HepG2 (cell line): ENCODE measurements around the gene ATN1. TPM values are rescaled to one million over a fixed set of nuclear protein-coding genes. Genes with fewer than 3 reads are reported as not detected.

Experiments
- DNMT3B ChIP-seq: conservative IDR thresholded peaks from 2 replicates; pipeline ENCODE4 v1.6.1; 2016; ENCODE audit warnings: missing biosample characterization, control low read depth
- HES4 ChIP-seq: sonication (generic); formaldehyde crosslinking; IDR thresholded peaks from 2 replicates; pipeline ENCODE4 v1.9.0; 2021; ENCODE audit warnings: mild to moderate bottlenecking, missing genetic modification reagents, borderline replicate concordance
- IRX3 ChIP-seq: sonication (generic); formaldehyde crosslinking; IDR thresholded peaks from 2 replicates; pipeline ENCODE4 v1.8.1; 2023; ENCODE audit warnings: mild to moderate bottlenecking, low read depth, missing genetic modification reagents, borderline replicate concordance
- KAT2B ChIP-seq: fragments of 150-350 bp; IDR thresholded peaks from 2 replicates; pipeline ENCODE4 v1.6.1; 2014; ENCODE audit warnings: low read depth, low read length, borderline replicate concordance
- KDM2A ChIP-seq: sonication (generic); formaldehyde crosslinking; IDR thresholded peaks from 2 replicates; pipeline ENCODE4 v1.4.0; 2020; ENCODE audit warnings: low read depth, missing genetic modification reagents, borderline replicate concordance
- MYC ChIP-seq: sonication (generic); formaldehyde crosslinking; IDR thresholded peaks from 2 replicates; pipeline ENCODE4 v1.9.0; 2021; ENCODE audit warnings: missing genetic modification reagents, borderline replicate concordance
- NRL ChIP-seq: sonication (generic); formaldehyde crosslinking; IDR thresholded peaks from 2 replicates; pipeline ENCODE4 v1.5.0; 2020; ENCODE audit warnings: missing genetic modification reagents, mild to moderate bottlenecking, moderate library complexity, borderline replicate concordance
- POGZ ChIP-seq: sonication (generic); formaldehyde crosslinking; IDR thresholded peaks from 2 replicates; pipeline ENCODE4 v1.4.0; 2020; ENCODE audit warnings: mild to moderate bottlenecking, missing genetic modification reagents
- SRY ChIP-seq: sonication (generic); formaldehyde crosslinking; IDR thresholded peaks from 2 replicates; pipeline ENCODE4 v1.8.0; 2022; ENCODE audit warnings: mild to moderate bottlenecking, missing genetic modification reagents
- TARDBP ChIP-seq: sonication (generic); formaldehyde crosslinking; IDR thresholded peaks from 2 replicates; pipeline ENCODE4 v1.8.0; 2022; ENCODE audit warnings: mild to moderate bottlenecking, missing genetic modification reagents
- YY1 ChIP-seq: IDR thresholded peaks from 2 replicates; pipeline ENCODE4 v1.6.1; 2011; ENCODE audit warnings: low read length, low read depth, moderate library complexity, mild to moderate bottlenecking; ENCODE audit not compliant: insufficient read depth, insufficient replicate concordance
- ZGPAT ChIP-seq: IDR thresholded peaks from 2 replicates; pipeline ENCODE4 v1.6.1; 2016; ENCODE audit warnings: mild to moderate bottlenecking
- ZNF18 ChIP-seq: sonication (generic); formaldehyde crosslinking; IDR thresholded peaks from 2 replicates; pipeline ENCODE4 v1.8.0; 2022; ENCODE audit warnings: mild to moderate bottlenecking, missing genetic modification reagents; ENCODE audit not compliant: insufficient replicate concordance
- ZNF691 ChIP-seq: sonication (generic); formaldehyde crosslinking; IDR thresholded peaks from 2 replicates; pipeline ENCODE4 v1.4.0; 2020; ENCODE audit warnings: missing genetic modification reagents, low read depth, mild to moderate bottlenecking, borderline replicate concordance
- ZNF788 ChIP-seq: sonication (generic); formaldehyde crosslinking; IDR thresholded peaks from 2 replicates; pipeline ENCODE4 v1.5.0; 2020; ENCODE audit warnings: mild to moderate bottlenecking, missing genetic modification reagents, borderline replicate concordance
- polyA plus RNA-seq, 8 experiments: library from polyadenylated mRNA; depleted of rRNA in 3 of 8; stranded (reverse) in 7 of 8; unstranded in 1 of 8; fragments of >200 nt; fragmentation: Illumina TruSeq in 4 of 8; extraction: Trizol in 4 of 8; gene quantifications; 2 replicates each; pipeline versions ENCODE4 v1.2.1 to v1.2.3, GENCODE V29; 2011 to 2016; ENCODE audit warnings: low read depth in 4 of 8, missing spikeins in 1 of 8, mixed read lengths in 1 of 8; ENCODE audit not compliant: insufficient read depth in 1 of 8
- total RNA-seq, 5 experiments: library from RNA; depleted of rRNA; stranded (reverse); fragments of >200 nt; fragmentation: Illumina TruSeq; extraction: Trizol; gene quantifications; 2 replicates each; pipeline ENCODE4 v1.2.3, GENCODE V29; 2016; ENCODE audit warnings: low read depth in 1 of 5
- TF ChIP-seq, protein P1 (sequence below): sonication (generic); formaldehyde crosslinking; IDR thresholded peaks from 2 replicates; pipeline ENCODE4 v1.5.0; 2020; ENCODE audit warnings: mild to moderate bottlenecking, missing genetic modification reagents, borderline replicate concordance
- TF ChIP-seq, protein P2 (sequence below): sonication (generic); formaldehyde crosslinking; IDR thresholded peaks from 2 replicates; pipeline ENCODE4; 2020; ENCODE audit warnings: missing genetic modification reagents, mild to moderate bottlenecking, borderline replicate concordance

Gene ATN1
- total and polyA plus RNA-seq, 2 of the 13 experiments (the other 11 are each of a cell fraction or from before 2014, with no cell fraction given) = 2.1 to 8.6 TPM

DNA sequence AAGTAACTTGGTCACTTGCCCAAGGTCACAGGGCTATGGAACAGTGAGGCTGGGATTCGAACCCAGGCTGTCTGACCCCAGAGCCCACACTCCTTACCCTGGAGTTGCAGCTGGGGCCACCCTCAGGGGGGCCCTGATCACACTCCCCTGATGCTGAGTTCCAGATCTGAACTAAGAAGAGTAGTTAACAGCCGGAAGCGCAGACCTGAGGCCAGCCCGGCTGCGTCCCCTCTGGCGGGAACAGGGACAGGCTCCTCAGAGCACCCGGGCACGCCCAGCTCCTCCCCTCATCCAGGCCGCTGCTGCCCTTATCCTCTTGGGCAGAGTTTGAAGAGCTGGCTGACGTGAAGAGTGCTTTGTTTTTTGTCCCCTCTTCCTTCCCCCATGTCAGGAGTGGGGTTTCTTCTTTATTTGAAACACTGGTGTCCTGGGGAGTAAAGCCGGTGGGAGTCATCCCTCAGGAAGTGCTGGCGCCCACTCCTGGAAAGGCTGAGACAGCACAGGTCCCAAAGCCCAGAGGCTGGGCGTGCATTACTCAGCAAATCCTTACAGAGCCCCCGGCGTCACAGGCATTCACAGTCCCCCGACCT is 34.0 kb downstream of the ATN1 start (continued):
- TF ChIP-seq YY1 (peak; percentile 9), KAT2B (no peak), KDM2A (CRISPR knock-in tag) (peak; percentile 57; the same call in 1 of the 2 replicates), DNMT3B (CRISPR knock-in tag) (no peak), NRL (CRISPR knock-in tag) (peak; percentile 47; the same call in 1 of the 2 replicates), ZNF788 (CRISPR knock-in tag) (0 out of 2 replicates have a peak, but pooled peaks have one; percentile 33), SRY (no peak), IRX3 (CRISPR knock-in tag) (no peak), TARDBP (CRISPR knock-in tag) (peak; percentile 17; the same call in 1 of the 2 replicates), MYC (CRISPR knock-in tag) (peak; percentile 16; the same call in 1 of the 2 replicates), ZGPAT (0 out of 2 replicates have a peak, but pooled peaks have one; percentile 25), ZNF691 (CRISPR knock-in tag) (0 out of 2 replicates have a peak, but pooled peaks have one; percentile 31), HES4 (CRISPR knock-in tag) (no peak), POGZ (0 out of 2 replicates have a peak, but pooled peaks have one; percentile 12), ZNF18 (CRISPR knock-in tag) (peak; percentile 61)
- TF ChIP-seq, protein P1, sequence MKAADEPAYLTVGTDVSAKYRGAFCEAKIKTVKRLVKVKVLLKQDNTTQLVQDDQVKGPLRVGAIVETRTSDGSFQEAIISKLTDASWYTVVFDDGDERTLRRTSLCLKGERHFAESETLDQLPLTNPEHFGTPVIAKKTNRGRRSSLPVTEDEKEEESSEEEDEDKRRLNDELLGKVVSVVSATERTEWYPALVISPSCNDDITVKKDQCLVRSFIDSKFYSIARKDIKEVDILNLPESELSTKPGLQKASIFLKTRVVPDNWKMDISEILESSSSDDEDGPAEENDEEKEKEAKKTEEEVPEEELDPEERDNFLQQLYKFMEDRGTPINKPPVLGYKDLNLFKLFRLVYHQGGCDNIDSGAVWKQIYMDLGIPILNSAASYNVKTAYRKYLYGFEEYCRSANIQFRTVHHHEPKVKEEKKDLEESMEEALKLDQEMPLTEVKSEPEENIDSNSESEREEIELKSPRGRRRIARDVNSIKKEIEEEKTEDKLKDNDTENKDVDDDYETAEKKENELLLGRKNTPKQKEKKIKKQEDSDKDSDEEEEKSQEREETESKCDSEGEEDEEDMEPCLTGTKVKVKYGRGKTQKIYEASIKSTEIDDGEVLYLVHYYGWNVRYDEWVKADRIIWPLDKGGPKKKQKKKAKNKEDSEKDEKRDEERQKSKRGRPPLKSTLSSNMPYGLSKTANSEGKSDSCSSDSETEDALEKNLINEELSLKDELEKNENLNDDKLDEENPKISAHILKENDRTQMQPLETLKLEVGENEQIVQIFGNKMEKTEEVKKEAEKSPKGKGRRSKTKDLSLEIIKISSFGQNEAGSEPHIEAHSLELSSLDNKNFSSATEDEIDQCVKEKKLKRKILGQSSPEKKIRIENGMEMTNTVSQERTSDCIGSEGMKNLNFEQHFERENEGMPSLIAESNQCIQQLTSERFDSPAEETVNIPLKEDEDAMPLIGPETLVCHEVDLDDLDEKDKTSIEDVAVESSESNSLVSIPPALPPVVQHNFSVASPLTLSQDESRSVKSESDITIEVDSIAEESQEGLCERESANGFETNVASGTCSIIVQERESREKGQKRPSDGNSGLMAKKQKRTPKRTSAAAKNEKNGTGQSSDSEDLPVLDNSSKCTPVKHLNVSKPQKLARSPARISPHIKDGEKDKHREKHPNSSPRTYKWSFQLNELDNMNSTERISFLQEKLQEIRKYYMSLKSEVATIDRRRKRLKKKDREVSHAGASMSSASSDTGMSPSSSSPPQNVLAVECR (CRISPR knock-in tag) = peak; percentile 46; the same call in 1 of the 2 replicates
- TF ChIP-seq, protein P2, sequence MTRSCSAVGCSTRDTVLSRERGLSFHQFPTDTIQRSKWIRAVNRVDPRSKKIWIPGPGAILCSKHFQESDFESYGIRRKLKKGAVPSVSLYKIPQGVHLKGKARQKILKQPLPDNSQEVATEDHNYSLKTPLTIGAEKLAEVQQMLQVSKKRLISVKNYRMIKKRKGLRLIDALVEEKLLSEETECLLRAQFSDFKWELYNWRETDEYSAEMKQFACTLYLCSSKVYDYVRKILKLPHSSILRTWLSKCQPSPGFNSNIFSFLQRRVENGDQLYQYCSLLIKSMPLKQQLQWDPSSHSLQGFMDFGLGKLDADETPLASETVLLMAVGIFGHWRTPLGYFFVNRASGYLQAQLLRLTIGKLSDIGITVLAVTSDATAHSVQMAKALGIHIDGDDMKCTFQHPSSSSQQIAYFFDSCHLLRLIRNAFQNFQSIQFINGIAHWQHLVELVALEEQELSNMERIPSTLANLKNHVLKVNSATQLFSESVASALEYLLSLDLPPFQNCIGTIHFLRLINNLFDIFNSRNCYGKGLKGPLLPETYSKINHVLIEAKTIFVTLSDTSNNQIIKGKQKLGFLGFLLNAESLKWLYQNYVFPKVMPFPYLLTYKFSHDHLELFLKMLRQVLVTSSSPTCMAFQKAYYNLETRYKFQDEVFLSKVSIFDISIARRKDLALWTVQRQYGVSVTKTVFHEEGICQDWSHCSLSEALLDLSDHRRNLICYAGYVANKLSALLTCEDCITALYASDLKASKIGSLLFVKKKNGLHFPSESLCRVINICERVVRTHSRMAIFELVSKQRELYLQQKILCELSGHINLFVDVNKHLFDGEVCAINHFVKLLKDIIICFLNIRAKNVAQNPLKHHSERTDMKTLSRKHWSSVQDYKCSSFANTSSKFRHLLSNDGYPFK (CRISPR knock-in tag) = no peak
